Cardiac septum (tissue), 1 donor: Measurements from ENCODE around the gene RAB43. TPM values are rescaled to one million over a fixed set of nuclear protein-coding genes. Genes with fewer than 3 reads are reported as not detected.
"Not testable (repeated sequence)": the region's sequence is repeated elsewhere in the genome, so short reads cannot be mapped to it uniquely, and the experiment has no call there.

Source experiments
- DNase-seq: peaks from one replicate; pipeline ENCODE4 v3.0.0-alpha.2; 2020; ENCODE audit warnings: low spot score
- intact Hi-C: fragments of 100-400 bp; cut with DNase I; formaldehyde crosslinking; loops from one replicate; pipeline ENCODE4 v1.14.0; 2022
- total RNA-seq: library from RNA; stranded (reverse); fragmentation: NEBNext Ultra II Directional; extraction: Animal tissue kit (Norgen Biotek cat#: 25700); gene quantifications from one replicate; pipeline ENCODE4 v1.2.1, GENCODE V29; 2021
- donor health status: DM: no; HTN: no; CAD: no.

RAB43 gene
- total RNA-seq, 1 donor from 2014 or later: 3.4 TPM

DNA sequence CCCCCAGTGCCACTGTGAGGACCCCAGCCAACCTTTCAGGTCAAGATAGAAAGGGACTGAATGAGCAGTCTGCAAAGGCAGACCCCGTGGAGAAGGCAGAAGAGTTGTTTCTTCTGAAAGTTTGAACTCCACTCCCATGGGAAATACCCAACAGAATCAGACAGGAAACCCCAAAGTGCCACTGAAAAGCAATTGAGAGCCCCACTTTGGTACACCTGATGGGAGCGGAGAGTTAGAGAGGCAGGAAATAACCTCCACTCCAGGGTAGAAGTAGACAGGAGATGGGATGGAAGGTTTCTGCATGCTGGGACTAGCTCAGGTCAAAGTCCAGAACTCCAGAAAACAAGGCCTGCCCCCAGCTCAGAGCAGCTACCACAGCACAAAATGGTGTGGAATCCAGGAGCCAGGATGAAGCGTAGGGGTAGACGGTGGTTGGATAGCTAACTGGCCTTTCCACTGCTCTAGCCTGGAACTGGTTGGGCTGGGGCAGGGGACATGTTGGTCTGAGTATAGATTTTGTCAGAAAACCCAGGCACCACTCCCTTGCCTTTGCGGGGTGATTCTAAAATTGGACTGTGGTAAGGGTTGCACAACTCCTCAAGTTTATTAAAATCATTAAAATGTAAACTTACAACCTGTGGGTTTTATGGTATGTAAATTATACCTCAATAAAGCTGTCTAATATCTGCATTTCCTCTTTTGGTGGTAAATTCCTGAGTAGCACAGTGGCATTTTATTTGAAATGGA, 1.9 kb upstream of the RAB43 start:
- no peak for DNase-seq
- intact Hi-C loops: no loop called here

DNA sequence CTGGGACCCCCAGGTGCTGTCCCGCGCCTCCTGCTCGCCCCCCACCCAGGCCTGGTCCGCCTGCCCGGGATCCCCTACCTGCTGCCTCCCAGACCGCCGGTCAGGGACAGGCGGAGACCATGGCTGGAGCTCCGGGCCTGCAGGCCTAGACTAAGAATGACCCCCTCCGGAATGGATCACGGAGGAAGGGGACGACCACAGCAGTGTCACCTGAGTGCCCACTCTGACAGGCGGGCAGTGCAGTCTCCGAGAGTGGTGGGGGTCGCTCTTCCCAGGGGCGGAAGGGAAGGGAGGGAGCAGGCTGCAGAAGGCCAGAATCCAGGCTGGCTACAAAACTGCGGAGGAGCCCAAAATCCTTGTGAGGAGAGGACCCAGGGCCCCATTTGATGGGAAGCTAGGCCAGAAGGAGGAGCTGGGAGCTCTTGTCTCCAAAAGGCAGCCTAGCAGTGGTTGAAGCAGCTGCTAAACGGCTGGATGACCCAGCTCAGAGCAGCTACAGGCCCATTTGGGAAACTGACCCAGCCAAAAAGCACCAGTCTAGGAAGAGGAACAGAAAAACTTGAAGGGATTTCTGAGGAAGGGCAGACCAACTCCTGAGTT, 908 bp upstream of the RAB43 start:
- intact Hi-C loops: no loop called here
- DNase-seq: no peak

DNA sequence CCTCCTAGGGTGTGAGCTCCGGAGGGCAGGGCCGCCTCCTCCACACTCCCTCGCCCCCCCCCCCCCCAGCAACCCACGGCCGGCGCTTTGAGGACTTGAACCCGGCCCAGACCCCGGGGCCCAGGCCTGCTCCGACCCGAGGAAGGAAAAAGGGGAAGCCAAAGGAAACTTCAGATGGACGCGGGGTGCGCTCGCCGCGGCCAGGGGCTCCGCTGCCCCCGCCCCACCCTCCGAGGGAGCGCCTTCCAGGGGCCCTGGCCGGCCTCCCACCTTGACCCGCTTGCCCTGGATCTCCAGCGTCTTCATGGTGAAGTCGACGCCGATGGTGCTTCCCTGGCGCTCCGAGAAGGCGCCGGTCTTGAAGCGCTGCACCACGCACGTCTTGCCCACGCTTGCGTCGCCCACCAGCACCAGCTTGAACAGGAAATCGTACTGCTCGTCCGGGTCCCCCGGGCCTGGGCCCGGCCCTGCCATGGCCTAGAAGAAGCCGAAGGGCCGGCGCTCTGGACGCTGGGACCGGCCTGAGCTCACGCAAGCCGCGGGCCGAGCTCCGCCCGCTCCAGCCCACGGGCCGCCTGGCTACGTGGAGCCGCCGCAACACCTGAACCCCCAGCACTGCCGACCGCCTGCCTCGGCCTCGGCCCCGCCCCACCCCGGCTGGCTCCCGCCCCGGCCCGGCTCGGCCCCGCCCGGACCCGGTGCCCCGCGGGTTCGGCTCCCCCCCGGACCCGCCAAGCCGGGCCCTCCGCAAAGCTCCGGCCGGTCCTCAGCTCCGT, 400 bp downstream of the RAB43 start:
- DNase-seq: peak; percentile 76
- intact Hi-C loops: no loop called here

DNA sequence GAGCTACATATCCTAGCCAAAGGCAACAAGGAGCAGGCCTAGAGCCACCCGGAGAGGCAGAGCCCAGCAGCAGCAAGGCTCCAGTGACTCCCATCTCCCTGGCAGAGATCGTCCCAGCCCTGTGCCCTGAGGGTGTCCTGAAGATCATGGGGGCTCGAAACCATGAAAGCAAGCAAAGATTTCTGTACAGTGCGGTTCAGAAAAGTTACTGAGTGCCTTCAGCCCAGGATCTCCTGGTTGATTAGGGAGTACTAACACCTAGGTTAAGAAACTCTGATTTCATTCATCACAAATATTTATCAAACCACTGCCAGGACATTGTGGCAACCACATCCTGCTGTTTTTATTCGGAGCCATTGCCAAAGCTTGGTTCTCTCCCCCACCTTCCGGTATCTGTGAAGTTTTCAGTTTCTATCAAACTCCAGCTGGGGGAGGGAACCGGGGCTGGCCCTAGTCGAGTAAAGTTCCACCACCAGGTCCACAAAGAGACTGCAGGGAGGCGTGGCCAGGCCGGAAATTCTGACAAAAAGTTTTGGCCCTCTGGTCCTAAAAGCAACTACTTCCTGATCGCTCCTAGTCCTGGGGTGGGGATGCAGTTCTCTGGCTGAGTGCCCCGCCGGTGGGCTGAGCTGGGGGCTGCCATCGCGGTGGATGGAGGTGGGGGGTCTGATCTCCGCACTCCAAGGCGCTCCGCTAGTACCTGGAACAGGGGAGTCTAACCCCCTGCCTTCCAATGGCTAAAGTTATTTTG, 1.2 kb downstream of the RAB43 start:
- intact Hi-C loops: no loop called here
- DNase-seq: peak; percentile 93

DNA sequence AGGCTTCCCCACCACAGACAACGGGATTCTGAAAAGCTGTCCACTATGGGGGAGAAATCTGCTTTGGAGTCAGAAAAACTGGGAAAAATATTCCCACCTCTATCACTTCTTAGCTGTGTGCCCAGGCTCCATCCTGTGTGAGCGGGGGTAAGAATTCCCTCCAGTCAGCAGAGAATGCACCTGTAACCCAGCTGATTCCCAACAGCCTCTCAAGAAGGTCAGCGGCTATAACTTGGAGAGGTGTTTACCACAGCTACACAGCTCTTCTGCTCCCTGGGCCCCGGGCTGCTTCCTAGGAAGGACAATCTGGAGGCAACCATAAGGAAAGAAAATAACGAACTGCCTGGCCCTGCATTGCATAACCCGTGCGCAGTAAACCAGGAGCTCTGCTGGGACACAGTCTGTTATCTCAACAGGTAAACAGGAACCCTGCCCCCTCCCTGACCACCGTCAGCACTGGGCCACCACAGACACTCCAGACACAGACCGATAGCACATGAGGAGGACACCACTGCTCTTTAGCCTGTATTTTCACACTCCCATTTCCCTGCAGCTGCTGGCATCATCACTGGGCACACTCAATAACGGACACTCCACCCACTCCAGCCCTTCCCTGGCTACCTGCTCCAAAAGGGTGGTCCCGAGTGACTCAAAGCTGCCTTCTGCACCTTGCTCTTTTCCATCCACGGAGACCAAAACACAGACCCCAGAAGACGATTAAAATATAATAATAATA, 2.1 kb downstream of the RAB43 start:
- intact Hi-C loops: no loop called here
- DNase-seq: peak; percentile 84

DNA sequence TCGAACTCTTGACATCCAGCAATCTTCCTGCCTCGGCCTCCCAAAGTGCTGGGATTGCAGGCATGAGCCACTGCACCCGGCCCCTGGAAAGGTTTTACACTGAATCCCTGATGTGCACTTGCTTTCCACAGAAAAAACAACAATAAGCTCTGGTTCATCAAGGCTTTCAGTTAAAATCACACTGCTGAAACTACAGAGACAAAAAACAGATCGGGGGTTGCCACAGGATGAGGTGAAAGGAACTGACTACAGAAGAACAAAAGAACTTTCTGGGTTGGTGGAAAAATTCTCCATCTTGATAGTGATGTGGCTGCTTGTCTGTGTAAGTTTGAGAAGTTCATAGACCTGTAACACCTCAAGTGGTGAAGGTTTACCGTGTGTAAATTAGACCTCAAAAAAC, 2.9 kb downstream of the RAB43 start:
- intact Hi-C loops: no loop called here
- no peak for DNase-seq

DNA sequence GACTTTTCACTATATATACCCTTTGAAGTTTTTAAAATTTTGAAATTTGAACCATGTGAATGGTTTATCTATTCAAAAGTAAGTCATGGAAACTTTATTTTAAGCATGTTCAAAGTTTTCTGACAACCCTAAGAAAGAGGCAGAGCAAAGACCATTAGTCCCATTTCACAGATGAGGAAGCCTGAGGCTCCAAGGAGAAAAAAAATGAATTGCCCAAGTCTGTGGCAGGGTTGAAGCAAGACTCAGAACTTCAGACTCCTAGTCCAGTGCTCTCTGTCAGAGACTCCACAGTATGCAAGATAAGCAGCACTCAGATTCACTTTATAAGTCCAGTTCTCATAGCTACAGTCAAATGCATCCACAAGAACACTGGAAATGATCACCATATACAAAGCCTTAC, 4.5 kb downstream of the RAB43 start:
- intact Hi-C loops: no loop called here
- no peak for DNase-seq

DNA sequence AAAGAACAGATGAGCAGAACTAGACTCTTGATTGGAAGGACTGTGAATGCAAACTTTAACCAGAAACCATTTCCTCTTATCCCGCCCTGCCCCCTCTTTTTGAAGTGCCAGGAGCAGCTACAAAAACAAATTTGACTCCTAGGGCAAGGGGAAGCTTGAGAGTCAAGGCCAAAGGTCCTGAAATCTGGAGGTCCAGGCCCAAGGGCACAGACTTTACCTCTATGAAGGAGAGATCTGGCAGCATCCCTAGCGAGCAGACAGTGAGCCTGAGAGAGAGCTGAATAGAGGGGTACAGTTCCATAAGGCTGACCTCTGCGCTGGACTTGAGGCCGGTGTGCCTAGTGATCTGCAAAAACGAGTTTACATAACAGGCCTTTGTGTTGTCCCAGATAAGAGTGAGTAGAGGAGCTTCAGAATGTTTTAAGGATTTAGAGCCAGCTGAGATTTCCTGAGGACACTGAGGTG, 5.1 kb downstream of the RAB43 start:
- no peak for DNase-seq
- intact Hi-C loops: no loop called here

DNA sequence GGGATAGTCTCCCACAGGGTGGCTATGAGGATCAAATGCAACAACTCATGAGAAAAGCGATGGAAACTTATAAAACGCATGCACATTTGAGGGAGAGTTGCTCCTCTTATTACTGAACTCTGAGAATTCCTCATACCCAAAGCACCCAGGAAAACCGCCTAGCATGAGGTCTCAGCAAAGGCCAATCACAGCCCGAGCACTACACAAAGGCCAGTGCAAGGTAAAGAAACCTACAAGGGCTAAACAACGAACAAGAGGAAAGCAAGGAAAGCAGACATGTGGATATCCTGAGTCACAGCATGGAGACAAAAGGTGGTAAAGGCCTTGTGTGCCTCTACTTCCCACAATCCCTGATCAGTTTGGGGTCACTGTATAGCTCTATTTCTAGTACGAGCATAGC, 7.1 kb downstream of the RAB43 start:
- DNase-seq: no peak
- intact Hi-C loops: no loop called here

DNA sequence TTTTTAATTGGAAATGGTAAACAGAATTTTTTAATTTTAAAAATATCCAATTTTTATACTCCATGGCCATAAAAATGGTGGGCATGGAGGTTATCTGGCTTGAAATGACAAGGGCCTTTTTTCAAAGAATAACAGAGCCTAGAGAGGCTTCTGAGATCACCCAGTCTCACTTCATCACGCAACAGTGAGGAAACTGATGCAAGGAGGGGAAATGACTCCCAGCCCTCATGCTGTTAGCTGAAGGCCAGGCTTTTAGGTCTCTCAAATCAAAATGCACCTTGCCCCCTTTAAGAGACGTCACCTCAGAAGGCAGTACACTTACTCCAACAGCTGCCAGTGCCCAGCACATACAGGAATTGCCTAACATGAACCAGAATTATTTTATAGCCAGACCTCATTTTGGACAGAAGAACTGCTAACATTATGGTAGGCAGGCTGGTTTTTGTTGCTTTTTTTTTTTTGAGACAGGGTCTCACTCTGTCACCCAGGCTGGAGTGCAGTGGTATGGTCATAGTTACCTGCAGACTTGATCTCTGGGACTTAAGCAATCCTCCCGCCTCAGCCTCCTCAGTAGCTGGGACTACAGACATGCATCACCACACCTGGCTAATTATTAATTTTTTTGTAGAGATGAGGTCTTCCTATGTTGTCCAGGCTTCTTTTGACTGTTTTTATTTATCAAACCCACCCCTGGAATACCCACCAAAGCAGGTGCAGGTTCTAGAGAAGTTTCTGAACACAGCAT, 9.1 kb downstream of the RAB43 start:
- no peak for DNase-seq
- intact Hi-C loops: no loop called here

DNA sequence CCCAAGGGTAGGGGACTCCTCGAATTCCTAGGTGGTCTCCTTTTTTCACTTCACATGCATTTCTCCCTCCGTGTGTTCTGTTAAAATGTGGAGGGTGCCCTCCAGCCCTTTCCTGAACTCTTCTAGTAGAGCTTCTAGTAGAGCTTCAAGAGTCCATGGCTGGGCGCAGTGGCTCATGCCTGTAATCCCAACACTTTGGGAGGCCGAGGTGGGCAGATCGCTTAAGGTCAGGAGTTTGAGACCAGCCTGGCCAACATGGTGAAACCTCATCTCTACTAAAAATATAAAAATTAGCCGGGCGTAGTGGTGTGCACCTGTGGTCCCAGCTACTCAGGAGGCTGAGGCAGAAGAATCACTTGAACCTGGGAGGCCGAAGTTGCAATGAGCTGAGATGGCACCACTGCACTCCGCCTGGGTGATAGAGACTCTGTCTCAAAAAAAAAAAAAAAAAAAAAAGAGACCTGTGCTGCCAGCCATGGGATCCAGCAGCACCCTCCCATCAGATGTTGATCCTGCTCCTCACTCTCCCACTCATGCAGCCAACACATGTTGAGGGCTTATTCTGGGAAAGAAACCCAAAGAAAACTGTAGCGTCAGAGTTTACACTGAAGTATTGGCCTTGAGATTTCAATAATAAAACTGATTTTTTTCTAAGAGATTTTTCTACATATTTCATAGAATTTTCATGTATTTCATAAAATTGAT, 10.4 kb downstream of the RAB43 start:
- DNase-seq, intact Hi-C loops: not testable (repeated sequence)

DNA sequence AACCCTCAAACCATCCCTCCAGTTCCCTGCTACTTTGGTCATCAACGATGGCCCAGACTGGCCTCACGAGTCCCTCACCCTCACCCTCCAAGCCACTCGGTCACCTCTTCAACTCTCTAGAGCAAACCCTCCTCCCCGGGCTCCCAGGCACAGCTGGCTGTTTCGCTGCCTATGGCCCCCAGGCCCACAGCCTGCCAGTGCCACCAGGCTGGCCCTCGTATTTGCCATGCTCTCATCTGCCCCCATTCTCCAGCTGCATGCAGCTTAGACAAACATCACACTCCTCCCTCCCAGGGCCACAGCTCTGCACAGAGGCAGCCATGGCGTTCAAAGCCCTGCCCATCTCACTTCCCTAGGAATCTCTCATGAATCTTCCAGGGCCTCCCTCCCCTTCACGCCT, 13.8 kb downstream of the RAB43 start:
- intact Hi-C loops: loop anchor here (5.0 kb wide), 1 partner anchor 55 kb away; no protein-coding TSS in a partner anchor
- DNase-seq: no peak

DNA sequence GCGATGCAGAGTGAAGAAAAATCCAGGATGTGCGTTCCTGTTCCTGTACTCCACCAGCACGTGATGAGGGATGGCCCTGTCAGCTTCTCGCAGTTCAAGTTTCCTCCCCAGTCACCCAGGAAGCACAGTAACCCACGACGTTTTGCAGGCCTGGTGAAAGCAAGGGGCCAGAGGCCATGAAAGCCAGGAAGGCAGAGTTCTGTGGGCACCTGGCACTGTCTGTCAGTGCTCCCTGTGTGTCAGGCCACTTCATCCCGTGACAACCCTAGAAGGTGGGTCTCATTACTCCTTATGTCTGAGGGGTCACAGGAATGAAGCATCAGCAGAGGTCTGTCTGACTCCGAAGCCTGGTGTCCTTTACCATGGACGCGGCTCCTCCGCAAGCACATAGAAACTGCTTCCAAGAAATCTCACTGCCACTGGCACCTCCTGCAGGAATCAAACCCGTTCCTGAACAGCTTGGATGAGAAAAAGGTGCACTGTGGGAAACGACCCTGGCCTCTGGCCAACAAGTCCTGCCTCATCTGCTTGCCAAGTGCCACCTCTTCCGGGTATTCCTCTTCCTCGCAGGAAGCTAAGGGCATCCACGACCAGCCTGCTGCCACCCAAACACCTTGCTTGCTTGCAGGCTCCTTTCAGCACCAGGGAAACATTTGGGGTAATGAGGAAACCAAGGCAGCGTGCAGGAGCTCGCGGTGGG, 14.6 kb downstream of the RAB43 start:
- DNase-seq: no peak
- intact Hi-C loops: loop anchor here (5.0 kb wide), 1 partner anchor 55 kb away; no protein-coding TSS in a partner anchor

DNA sequence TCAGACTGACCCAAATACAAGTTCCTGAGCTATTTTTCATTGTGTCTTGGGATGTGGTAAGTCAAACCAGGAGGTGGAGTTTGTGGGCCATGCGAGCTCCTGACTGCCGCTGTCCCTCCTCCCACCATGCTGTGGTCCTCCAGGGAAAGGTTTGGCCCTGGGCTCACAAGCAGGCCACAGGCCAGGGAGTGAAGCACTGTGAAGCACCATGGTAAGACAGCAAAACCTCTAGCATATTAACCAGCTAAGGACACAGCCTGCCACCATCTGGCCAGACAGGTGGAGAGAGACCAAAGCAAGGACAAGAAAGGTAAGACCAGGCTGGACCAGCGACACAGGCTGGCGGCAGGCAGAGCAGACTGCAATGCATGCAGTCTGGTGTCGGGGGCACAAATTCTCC, 15.3 kb downstream of the RAB43 start:
- intact Hi-C loops: loop anchor here (5.0 kb wide), 1 partner anchor 54 kb away; no protein-coding TSS in a partner anchor
- no peak for DNase-seq

DNA sequence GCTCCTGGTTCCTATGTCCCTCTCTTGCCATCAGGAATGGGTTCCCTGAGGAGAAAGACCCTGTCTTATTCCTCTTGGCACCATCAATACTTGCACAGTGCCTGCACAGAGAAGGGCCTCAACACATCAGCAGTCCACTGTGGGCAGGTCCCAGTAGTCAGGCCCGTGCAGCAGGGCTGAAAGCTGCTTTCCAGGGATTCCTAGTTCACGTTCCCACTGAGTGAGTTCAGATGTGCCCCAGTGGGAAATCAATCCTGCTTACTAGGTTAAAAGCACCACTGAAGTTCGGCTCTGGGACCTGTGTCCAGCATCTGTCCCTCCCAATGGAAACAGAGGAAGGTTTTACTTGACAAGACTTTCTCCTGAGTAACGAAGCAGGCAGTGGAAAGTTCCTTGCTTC, 15.7 kb downstream of the RAB43 start:
- intact Hi-C loops: loop anchor here (5.0 kb wide), 1 partner anchor 54 kb away; no protein-coding TSS in a partner anchor
- DNase-seq: no peak

DNA sequence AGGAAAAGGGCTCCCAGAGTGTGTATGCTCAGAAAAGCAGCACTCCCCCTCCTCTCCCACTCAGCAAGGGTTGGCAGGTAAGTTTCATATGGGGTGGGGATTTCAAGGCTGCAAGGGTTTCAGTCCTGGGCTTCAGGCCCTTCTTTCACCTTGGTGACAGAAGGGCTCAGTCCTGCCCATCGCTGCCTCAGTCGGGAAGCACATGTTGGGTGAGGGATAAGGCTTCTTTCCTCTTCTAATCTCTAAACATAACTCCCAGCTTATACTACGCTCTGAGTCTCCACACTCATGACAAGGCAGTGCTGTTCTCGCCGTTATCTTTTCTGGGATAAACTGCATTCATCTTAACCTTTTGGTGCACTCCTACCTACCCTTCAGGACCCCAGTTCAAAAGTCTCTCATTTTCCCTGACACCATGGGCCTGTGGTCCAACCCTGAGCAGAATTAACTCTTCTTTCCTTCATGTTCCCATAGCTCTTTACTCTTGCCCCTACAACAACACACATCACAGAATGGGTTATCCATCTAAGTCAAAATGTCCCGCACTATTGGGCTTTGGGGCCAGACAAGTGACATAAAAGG, 17.0 kb downstream of the RAB43 start:
- intact Hi-C loops: loop anchor here (5.0 kb wide), 1 partner anchor 52 kb away; no protein-coding TSS in a partner anchor
- DNase-seq: no peak

DNA sequence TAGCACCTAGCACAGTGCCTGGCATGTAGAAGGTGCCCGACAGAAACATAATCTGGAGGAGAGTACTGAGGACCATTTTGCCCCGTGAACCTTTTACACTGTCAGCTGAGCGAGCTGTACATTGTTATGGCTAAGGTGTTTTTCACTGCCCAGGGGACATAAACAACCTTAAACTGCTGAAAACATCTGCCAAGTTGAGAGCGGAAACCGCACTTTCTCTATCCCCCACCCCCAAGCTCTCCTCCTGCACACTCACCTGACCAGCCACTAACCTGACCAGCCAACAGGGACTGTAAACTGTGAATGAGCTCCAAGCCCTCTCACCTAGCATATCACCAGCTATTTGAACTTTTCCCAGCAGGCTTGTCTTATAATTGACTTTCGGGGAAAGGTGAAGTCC, 17.6 kb downstream of the RAB43 start:
- intact Hi-C loops: no loop called here
- no peak for DNase-seq
